DMS53 treated with DMSO at 0.1 percent for 48 hours (cell line): Measurements from ENCODE around the gene SLCO3A1.

Experiments
- DNase-seq: peaks from one replicate; lab custom pipeline; 2025; ENCODE audit not compliant: unreplicated experiment; lab: John Stamatoyannopoulos, UW

The SLCO3A1 gene

GRCh38 chr15:91860498-91860897 is 7.0 kb downstream of the SLCO3A1 start:
- DNase-seq, result no peak

DNA sequence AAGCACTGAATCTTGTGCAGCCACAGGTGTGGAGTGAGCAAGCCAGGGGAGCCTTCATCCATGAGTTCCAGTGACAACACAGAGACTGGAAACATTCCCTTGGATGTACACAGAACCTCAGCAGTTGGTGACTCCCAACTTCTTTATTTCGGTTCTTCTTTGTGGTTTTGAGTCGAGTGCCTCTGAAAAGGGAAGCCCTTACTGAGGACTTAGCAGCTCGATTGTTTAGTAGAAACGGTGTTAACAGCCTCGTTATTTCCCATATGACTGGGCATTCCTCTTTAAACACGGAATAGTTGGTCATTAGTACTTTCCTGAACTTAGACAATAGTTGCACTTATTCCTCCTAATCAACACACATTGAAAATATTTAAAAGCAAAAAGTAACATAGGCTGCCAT is 7.7 kb downstream of the SLCO3A1 start:
- DNase-seq, result no peak

- no peak for DNase-seq
These were observed 9.5 kb downstream of the SLCO3A1 start for GRCh38 chr15:91862891-91863504.

GRCh38 chr15:91863621-91864255 is 10.2 kb downstream of the SLCO3A1 start:
- no peak for DNase-seq

- DNase-seq, result no peak
These were observed 11.2 kb downstream of the SLCO3A1 start for GRCh38 chr15:91864664-91865063.

DNA sequence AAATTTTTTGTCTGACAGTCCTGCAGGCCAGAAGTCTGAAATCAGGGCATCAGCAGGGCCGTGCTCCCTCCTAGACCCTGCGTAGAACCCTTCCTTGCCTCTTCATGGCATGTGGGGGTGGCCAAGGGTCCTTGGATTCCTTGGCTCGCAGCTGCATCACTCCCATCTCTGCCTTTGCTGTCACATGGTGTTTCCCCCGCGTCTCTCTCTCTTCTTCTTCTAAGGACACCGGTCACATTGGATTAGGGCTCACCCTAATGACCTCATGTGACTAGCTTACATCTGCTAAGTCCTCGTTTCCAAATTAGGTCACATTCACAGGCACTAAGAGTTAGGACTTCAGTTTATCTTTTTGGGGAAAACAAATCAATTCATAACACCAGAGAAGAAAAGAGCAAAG is 12.0 kb downstream of the SLCO3A1 start:
- DNase-seq, result no peak

DNA sequence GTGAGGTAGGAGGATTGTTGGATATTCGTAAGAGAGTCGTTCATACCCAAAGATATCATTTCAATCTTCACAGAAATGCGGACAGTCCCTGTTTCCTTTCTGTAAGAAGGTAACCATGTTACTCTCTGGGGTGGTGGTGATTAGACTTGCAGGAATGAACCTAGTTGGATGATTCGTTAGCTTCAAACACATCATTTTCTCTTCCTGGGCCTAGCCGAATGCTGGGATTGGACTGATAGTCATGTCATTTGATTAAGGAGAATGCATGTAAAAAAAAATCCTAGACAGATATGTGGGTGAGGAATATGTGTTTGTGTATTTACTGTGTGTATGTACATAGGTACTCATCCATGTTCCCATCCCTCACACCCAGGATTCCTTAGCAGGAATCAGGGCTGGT is 12.4 kb downstream of the SLCO3A1 start:
- no peak for DNase-seq

- no peak for DNase-seq
These were observed 12.9 kb downstream of the SLCO3A1 start for GRCh38 chr15:91866371-91866905.

DNA sequence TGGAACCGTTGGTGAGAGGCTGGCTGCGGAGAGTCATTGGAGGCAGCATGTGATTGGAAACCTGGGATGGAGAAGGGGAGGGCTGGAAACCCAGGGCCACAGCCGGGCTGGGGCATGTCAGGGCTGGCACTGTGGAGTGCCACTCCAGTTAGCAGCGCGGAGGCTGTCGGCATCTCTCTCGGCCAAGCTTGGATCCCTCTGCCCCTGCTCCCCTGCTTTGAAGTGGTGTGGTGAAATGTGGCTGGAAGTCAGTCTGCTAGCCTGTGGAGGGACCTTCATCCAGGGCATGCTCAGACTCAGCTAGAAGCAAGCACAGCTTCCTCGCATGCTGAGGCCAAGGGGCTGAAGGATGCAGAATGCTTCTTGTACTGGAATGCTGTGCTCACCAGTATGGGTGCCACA is 13.5 kb downstream of the SLCO3A1 start:
- DNase-seq, result no peak

DNA sequence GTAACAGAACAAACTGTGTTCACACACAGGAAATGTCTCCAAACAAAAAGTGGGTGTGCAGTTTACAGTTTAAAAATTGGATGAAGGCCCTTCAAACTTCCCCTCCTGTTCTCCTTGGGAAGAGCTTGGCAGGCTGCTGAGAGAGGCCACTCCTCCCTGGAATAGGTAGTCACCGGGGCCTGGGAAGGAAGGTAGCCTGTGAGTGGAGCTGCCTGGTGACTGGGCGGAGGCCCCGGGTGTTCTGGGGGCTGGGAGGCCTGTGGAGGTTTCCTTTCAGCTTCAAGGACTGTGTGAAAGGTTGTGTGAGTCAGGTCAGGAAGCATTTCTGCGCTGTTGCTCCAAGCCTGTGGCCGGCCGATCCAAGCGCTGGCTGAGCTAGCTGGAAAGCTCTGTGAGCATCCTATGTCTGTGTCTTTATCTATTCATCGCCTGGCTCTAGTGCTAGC is 14.1 kb downstream of the SLCO3A1 start:
- no peak for DNase-seq

DNA sequence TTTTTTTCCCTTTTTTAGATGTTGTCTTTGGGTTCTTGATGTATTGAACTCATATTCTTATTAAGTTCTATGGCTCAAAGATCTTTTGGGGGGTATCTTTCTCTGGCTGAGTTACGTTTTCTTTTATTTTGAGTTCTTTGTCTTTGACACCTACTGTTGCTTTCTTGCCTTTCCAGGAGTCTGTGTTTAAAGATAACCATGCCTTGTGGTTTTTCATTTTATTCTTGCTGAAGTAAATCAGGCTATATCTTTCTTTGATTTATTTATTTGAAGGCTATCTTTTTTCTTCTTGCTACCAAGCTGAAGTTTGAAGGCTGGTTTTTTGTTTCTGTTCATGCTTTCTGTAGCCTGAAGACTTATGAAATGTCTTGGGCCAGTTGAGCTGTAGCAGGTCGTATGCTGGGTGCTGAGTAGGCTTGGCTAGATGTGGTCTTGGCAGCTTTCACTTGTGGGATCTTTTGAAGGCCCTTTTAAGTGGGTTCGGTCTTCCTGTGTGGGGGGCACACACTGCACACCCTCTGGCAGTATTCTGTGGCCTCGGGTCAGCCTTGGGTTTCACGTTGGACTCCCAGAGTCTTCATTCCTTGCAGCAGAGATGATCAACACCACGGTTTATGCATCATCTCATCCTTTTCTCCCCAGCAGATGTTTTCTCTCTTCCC is 17.5 kb downstream of the SLCO3A1 start:
- no peak for DNase-seq

DNA sequence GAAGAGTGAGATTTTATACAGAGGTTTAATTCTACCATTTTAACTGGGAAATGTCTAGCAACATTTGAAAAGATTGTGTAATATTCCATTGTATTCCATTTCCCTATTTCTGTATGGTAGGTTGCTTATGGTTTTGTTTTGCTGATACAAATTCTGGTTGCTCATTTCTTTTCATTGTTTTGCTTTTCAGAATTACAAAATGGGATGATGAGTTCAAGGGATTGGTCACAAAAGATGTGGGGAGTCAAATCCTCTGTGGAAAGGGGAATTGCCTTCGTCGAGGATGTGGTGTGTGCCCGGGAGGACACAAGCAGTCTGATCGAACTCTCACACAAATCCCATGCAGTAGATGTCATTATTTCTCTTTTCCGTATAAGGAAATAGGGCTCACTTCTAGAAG is 18.3 kb downstream of the SLCO3A1 start:
- DNase-seq, result no peak

- DNase-seq, result no peak
These were observed 19.0 kb downstream of the SLCO3A1 start for GRCh38 chr15:91872356-91873137.

GRCh38 chr15:91873138-91873536 is 19.6 kb downstream of the SLCO3A1 start:
- no peak for DNase-seq

GRCh38 chr15:91874171-91874570 is 20.7 kb downstream of the SLCO3A1 start:
- no peak for DNase-seq

- DNase-seq, result no peak
These were observed 21.6 kb downstream of the SLCO3A1 start for GRCh38 chr15:91874992-91875660.

DNA sequence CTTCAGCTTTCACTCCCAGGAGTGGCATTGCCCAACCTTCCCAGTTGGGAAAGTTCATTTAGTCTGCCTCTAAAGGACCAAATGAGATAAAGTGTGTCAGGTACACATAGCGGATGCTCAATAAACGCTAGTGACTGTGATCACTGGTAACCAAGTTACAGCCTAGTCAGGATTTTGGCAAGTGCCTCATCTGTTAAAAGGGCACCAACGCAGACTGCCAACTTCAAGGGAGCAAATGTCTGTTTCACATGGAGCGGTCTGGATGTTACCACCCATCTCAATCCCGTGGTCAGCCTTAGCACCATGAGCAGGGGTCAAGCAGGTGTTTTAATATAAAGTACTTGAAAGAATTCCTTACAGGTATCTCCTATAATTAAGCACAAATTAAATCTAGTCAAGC is 22.7 kb downstream of the SLCO3A1 start:
- DNase-seq, result no peak

GRCh38 chr15:91878319-91878870 is 24.9 kb downstream of the SLCO3A1 start:
- DNase-seq, result no peak

- no peak for DNase-seq
These were observed 25.6 kb downstream of the SLCO3A1 start for GRCh38 chr15:91879158-91879557.

GRCh38 chr15:91880373-91880772 is 26.9 kb downstream of the SLCO3A1 start:
- DNase-seq, result no peak
